ENCODE measurements around the gene CHFR.

- TF ChIP-seq CTCF (IDR thresholded peaks at IDR 0.05) = no peak
- TF ChIP-seq POLR2A (IDR thresholded peaks at IDR 0.05) = no peak
Observed at GRCh38 chr12:132853285-132854092, 33.9 kb downstream of the CHFR start.

All from tibial nerve (tissue), 3 donors.